Measurements from ENCODE around the gene SSTR1. TPM values are rescaled to one million over a fixed set of nuclear protein-coding genes. Genes with fewer than 3 reads are reported as not detected.
"Not testable (repeated sequence)": the region's sequence is repeated elsewhere in the genome, so short reads cannot be mapped to it uniquely, and the experiment has no call there.

Gene SSTR1, protein sequence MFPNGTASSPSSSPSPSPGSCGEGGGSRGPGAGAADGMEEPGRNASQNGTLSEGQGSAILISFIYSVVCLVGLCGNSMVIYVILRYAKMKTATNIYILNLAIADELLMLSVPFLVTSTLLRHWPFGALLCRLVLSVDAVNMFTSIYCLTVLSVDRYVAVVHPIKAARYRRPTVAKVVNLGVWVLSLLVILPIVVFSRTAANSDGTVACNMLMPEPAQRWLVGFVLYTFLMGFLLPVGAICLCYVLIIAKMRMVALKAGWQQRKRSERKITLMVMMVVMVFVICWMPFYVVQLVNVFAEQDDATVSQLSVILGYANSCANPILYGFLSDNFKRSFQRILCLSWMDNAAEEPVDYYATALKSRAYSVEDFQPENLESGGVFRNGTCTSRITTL
- 0.04 TPM for polyA plus RNA-seq (ENCODE audit: insufficient read length)

DNA sequence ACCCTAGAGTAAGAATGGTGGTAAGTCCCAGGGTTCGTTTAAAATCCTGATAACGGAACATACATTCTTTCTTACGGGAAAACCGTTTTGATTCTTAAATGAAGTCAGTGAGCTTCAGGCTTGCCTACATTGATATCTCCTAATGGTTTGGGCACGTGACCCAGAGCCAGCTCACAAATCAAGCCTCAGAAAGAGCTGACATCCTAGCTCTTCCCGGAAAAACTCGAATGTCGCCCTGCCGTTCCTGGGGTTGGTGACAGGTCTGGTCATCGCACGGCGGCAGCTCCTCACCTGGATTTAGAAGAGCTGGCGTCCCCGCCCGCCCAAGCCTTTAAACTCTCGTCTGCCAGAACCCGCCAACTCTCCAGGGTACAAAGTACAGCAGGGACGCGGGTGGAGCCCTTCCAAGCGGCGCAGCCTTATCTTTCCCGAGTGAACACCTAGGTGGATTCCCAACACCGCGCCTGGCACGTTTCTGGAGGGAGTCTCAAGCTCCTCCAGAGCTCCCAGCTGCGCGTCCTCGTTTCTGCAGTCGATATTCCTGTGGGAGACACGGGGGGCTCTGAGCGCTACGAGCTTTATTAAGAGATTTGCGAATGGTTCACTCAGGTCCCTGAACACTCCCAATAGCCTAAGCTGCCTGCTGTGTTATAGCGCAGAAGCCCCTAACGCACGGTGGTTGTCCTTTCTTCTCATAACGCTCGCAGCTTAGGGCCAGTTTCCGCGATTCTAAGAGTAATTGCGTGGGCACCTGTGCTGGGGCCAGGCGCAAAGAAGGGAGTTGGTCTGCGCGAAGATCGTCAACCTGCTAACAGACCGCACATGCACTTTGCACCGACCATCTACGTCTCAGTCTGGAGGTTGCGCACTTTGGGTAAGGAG lies at the start of gene SSTR1:
TSS of gene SSTR1 (plus strand) at position 169 of the 882 bp plus-strand sequence. CDS start 1,486 bp downstream, outside the sequence.
- no peak for DNase-seq

DNA sequence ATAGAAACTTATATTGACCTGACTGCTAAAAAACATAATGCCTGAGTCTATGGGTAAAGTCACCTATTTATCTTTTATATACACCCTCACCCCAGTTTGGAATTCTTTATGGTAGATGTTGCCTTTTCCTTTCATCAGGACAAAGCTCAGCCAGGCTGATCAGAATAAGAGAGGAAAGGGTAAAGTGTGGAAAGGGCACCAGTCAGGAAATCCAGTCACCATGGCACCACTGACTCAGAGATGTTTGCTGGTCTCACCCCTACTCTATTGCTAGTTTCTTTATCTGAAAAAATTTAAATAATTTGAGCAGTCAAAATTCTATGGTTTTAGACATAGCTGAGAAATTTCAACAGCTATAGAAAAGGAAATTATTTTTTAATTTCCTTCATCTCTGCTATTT lies 49.2 kb upstream of the SSTR1 start:
- no peak for DNase-seq

DNA sequence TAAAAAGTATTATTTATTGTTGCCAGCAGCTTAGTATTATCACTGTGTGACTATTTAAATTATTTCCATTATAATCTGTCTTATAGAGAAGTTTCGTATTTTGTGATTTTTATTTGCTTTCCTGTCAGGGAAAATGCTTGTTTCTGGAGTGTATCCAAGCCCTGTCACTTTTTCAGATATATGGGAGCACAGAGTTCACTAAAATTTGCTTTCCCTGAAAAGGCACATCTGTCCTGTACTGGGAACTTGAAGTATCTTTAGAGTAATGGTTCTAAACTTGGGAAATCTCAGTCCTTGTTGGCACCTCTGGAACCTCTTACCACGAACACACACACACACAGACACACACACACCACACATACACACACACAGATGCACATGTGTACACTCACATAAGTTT lies 39.3 kb upstream of the SSTR1 start:
- DNase-seq, result no peak

DNA sequence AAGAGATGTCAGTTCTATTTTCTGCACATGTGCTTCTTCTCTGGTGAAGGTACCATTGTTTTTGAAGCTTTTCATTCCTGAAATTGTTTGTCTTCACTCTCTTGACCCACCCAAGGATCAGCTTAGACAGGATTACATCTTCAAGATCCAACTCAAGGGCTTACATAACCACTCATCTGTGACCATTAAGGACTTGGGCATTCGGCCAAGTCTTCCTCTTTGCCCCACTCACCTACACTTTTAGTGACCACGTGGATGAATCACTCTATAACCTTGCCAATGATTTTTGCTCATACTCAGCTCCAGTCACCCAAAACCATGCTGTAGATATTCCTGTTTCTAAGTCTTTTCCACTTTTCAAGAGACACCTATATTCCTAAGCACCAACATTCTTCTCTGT lies 36.5 kb upstream of the SSTR1 start:
- DNase-seq, result no peak

DNA sequence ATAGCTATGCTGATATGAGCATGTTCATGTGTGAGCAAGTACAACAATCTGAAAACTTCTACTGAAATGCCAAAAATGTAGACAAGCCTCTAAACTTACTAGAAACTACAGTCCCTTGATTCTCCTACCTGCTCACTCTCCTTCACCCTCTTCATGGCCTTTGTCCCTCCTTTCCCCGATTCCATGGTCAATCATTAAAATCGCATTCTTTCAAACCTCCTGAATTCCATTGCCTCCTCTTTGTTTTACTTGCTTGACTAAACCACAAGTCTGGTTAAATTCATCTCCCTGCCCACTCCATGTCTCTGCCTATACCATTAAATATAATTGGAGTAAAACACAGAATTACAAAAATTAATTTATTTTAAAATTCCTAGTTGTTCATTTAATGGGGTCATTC lies 33.0 kb upstream of the SSTR1 start:
- DNase-seq, result no peak

DNA sequence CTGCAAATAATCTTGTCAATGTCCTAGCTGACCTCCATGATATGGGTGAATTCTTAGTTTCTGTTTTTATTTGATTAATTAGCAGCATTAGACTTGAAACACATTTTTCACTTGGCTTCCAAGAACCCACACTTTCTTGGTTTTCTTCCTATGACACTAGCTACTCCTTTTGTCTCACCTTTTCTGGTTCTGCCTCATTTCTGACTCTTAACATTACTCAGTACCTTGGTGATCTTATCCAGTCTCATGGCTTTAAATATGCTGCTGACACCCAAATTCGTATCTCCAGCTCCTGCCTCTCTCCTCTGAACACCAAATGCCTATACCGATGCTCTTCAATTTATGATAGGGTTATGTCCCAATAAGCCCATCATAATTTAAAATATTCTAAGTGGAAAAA lies 32.0 kb upstream of the SSTR1 start:
- DNase-seq, result no peak

DNA sequence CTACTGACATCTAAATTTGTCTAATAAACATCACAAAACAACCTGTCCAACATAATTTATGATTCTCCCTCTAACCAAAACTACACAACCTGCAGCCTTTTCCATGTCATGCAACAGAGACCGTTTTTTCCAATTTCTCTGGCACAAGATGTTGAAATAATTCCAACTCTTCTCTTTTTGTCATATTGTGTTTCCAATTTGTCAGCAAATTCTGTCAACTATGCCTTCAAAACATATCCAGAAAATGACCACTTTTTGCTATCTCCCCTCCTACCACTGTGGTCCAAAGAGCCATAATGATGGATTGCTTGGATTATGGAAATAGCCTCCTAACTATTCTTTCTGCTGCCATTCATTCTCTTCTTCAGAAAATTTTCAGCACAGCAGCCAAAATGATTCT lies 31.3 kb upstream of the SSTR1 start:
- no peak for DNase-seq

DNA sequence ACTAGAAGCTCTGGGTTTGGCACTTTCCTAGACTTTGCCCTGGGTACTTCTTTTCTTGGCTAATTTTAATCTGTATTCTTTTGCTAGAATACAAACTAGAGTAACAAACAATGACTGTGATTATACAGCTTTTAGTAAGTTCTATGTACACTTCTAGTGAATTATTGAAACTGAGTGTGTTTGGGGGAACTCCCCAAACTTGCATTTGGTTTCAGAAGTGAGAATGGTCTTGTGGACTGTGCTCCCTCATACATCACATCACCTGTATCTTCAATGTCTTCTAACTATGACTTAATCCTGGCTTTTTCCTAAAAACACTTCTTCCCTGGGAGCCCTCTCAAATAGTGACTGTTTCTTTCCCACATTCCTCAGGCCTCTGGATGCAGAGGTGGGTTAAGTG lies 23.6 kb upstream of the SSTR1 start:
- no peak for DNase-seq

DNA sequence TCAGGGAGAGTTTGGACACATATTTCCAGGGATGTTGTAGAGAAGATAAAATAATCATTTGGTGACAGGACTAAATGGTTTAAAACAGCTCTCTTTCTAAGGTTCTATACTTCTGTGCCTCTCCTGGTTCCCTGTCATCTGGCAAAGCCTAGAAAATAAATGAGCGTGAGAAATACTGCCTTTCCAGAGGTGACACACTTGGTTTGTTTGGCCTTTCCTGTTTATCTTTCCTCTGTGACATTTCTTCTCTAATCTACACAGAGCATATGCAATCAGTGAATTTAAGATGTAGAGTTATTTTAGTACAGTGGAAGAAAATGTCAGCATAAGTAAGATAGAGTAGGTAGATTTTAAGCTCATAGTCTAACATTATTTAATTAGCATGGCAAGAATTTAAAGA lies 22.0 kb upstream of the SSTR1 start:
- no peak for DNase-seq

DNA sequence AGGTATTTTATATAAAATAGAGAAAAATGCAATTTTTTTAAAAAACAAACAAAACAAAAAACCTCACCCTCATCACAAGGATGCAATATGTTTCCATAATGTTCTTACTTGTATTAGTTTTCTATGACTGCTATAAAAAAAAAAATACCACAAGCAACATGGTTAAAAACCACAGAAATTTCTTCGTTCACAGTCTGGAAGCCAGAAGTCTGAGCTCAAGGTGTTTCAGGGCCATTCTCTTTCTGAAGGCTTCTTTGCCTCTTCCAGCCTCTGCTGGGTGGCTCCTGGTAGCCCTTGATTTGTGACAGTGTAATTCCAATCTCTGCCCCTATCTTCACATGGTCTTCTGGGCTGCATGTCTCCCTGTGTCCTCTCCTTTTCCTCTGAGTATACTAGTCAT lies 21.5 kb upstream of the SSTR1 start:
- no peak for DNase-seq

DNA sequence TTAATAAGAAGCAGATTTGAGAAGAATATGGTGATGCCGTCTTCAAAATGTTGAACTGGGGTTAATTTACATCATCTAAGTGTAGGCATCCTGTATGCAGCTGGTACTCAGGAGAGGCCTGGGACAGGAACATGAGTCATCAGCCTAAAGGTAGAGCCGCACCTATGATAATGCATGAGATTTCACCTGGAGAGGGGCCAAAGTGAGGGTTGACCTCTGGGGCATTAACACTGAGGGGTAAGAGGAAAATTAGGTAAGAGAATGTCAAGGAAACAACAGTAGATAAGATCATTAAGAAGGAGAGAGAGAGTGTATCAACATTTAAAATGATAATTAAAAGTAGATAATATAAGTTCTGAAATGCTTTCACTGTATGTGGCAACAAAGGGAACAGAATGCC lies 20.2 kb upstream of the SSTR1 start:
- no peak for DNase-seq

DNA sequence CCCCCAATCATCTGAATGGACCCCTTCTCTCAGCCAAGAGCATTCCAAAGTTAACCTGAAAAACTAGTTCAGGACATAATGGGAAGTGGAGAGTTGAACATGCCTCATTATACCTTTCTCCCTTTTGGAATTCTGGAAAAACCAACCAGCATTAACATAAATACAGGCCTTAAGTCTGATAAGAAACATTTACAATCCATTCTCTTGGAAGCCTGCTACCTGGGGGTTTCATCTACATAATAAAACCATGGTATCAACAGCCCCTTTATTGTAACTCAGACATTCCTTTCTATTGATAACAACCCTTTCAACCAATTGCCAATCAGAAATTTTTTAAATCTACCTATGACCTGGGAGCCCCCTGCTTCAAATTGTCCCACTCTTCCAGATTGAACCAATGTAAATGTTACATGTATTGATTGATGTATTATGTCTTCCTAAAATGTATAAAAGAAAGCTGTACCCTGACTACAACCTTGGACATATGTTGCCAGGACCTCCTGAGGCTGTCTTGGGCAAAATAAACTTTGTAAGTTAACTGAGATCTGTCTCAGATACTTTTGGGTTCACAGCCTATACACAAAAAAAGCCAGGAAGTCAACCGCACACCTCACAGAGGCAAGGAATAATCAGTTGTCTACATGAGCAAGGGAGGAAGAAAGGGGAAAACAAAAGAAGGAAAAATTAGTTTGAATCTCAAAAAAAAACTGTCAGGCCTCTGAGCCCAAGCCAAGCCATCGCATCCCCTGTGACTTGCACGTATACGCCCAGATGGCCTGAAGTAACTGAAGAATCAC lies 17.6 kb upstream of the SSTR1 start:
- no peak for DNase-seq

DNA sequence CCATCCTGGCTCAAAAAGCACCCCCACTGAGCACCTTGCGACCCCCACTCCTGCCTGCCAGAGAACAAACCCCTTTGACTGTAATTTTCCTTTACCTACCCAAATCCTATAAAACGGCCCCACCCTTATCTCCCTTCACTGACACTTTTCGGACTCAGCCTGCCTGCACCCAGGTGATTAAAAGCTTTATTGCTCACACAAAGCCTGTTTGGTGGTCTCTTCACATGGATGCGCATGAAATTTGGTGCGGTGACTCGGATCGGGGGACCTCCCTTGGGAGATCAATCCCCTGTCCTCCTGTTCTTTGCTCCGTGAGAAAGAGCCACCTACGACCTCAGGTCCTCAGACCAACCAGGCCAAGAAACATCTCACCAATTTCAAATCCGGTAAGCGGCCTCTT lies 16.9 kb upstream of the SSTR1 start:
- DNase-seq, result not testable (repeated sequence)

DNA sequence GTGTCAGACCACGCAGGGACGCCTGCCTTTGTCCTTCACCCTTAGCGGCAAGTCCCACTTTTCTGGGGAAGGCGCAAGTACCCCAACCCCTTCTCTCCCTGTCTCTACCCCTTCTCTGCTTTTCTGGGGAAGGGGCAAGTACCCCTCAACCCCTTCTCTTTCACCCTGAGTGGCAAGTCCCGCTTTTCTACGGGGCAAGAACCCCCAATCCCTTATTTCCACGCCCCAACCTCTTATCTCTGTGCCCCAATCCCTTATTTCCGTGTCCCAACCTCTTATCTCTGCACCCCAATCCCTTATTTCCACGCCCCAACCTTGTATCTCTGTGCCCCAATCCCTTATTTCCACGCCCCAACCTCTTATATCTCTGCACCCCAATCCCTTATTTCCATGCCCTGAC lies 16.2 kb upstream of the SSTR1 start:
- not testable (repeated sequence) for DNase-seq

DNA sequence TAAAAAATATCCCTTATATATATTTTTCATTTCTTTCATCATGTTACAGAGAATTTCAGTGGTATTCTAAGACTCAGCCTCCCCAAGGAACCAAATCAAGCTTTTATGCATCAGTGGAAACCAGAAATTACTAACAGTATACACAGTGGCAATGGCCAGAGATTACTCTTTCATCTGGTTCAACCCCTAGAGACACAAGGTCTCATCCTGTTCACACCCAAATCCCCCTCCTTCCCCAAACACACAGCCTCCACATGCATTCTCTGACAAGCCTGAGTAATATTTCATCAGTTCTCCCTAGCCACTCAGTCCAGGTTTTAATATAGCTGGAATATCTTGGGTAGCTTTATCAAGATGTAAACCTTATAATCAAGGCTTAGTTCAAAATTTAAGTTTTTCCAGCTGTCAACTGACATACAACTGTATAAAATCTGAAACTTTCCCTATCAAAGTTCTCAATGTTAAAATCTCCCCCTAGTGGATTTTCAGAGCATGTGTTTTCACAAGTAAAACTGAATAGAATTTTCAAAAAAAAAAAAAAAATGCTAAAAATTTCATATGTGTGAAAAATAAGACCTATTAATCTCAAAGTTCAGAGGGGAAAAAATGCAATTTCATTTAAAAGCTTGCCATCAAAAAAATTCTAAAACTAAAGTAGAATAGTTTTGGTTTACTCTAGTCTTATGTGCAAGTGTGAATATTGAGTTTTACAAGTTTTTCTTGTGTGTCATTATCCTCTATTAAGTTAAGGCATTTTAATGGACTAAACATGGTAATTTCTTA lies 10.5 kb upstream of the SSTR1 start:
- no peak for DNase-seq

DNA sequence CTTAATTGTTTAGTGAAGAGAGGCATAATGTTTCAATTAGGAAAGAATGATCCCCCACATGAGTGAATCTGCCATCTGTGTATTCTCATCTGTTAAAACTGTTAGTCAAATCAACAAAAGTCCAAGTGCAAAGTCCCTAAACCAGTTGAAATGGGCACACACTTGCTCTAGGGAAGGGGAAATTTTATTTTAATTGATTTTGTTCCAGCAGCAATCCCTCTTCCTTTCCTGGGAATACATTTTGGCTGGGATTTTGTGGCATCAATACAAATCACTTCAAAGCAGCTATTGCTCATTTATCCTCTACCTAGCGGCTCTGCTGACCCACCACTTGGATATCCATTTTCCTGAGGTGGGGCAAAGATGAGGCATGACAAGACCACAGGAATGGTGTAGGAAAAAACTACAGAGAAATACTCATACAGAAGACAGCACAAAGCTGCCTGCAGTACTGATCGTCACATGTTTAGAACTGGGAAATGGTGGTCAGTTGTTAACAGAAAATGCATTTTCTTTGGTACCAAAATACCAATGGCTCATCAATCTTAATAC lies 9.8 kb upstream of the SSTR1 start:
- DNase-seq, result no peak

DNA sequence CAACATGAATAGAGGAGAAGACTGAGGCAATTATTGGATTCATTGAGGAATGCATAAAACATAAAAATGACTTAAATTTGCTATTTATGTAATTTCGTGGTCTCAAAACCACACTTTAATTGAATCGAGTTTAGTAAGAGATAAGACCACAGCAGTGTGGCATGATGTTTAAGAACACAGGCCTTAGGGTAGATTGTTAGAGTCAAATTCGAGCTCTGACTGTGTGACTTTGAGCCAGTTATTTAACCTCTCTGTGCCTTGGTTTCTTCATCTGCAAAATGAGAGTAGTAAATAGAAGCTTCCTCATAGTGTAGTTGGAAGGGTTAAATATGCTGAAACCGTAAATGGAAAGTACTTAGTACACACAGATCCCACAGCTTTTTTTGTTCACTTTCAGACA lies 9.3 kb upstream of the SSTR1 start:
- no peak for DNase-seq

DNA sequence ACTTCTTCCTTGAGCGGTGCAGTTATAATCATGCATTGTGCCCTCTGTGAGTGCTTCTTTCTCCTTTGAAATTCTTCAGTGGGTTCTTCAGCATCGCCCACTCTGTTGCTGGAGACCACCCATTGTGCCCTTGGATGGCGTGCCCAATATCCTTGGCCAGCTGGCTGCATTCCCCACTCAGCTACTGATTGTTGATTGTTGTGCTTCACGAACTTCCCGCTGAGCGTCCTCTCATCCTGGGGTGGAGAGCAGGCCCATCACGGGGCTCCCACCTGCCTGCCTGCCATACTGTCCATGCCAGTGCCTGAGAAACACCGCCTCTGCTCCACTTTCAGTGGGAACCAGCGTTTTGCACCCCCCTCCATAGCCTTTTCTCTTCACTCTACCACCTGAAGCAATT lies 8.6 kb upstream of the SSTR1 start:
- no peak for DNase-seq

DNA sequence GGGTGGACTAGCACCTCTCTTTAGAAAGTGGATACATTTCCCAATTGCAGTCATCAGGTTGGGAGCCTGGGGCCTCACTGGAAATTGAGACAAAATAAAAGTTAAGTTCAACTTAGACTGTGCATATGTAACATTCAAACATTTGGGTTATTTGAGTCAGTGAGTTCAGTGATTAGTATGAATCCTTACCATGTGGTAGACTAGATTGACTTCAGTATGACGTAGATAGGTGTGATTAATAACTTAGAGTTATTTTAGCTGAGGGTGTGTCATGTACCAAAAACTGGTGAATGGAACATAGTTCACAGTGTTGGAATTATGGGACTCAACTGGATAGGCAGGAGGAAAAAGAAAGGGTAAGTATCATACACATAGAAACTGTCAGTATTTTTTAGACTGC lies 8.0 kb upstream of the SSTR1 start:
- no peak for DNase-seq

DNA sequence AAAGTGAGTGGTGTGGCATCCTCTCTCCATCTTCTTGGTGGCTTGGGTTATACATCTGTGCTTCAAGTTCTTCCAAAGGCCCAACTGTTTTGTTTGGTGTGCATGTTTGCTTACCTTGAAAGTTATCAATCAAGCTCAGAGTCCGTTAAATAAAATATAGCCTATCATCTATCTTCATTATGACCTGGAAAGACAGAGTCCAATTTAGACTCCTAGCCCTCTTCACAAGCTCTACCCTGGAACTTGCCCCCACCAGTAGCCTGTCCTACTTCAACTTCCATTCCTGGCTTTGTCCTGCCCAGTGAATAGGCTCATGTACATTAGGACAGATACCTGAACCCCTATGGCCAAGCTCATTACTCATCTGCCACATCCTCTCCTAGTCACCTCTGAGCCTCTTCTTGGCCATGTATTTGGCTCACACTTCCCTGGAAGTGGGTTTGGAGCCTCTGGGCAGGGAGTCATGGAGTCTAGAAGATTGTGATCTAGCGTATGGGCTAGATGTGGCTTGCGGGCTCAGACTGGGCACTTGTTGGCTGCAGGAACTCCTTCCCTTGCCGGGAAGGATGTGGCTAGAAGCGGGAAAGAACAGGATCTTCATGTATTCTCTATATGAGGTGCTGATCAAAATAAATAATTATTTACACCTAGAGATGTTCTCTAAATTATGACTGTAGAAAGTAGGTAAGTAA lies 6.4 kb upstream of the SSTR1 start:
- DNase-seq, result no peak

Data from hindlimb muscle (tissue), 1 donor.